ENCODE results near the gene HUNK.

HUNK gene

GRCh38 chr21:31961704-31962103, 88.9 kb downstream of the HUNK start:
- no peak for DNase-seq (ENCODE audit: low read depth)
- H3K4me3 ChIP-seq (ENCODE audit: low read depth, low read length) = no peak overlapping the region
- TF ChIP-seq CTCF (IDR thresholded peaks at IDR 0.05; ENCODE audit: low read depth, low read length, missing control alignments) = no peak
- in situ Hi-C loops (cut with HindIII; ENCODE audit: low sequenced_read_pairs) = no loop called here

GRCh38 chr21:31964692-31965091, 91.9 kb downstream of the HUNK start:
- no peak for DNase-seq (ENCODE audit: low read depth)
- no peak for TF ChIP-seq CTCF (IDR thresholded peaks at IDR 0.05; ENCODE audit: low read depth, low read length, missing control alignments)
- in situ Hi-C loops (cut with HindIII; ENCODE audit: low sequenced_read_pairs) = no loop called here
- no peak overlapping the region for H3K4me3 ChIP-seq (ENCODE audit: low read depth, low read length)

GRCh38 chr21:31967334-31967733, 94.5 kb downstream of the HUNK start:
- DNase-seq (ENCODE audit: low read depth) = no peak
- no peak overlapping the region for H3K4me3 ChIP-seq (ENCODE audit: low read depth, low read length)
- in situ Hi-C loops (cut with HindIII; ENCODE audit: low sequenced_read_pairs) = no loop called here
- TF ChIP-seq CTCF (IDR thresholded peaks at IDR 0.05; ENCODE audit: low read depth, low read length, missing control alignments) = no peak

GRCh38 chr21:31972622-31973021, 99.8 kb downstream of the HUNK start:
- TF ChIP-seq CTCF (IDR thresholded peaks at IDR 0.05; ENCODE audit: low read depth, low read length, missing control alignments) = no peak
- no peak overlapping the region for H3K4me3 ChIP-seq (ENCODE audit: low read depth, low read length)
- DNase-seq (ENCODE audit: low read depth) = no peak
- in situ Hi-C loops (cut with HindIII; ENCODE audit: low sequenced_read_pairs) = no loop called here

GRCh38 chr21:31973402-31973944, 100.7 kb downstream of the HUNK start:
- no peak overlapping the region for H3K4me3 ChIP-seq (ENCODE audit: low read depth, low read length)
- in situ Hi-C loops (cut with HindIII; ENCODE audit: low sequenced_read_pairs) = no loop called here
- no peak for TF ChIP-seq CTCF (IDR thresholded peaks at IDR 0.05; ENCODE audit: low read depth, low read length, missing control alignments)
- no peak for DNase-seq (ENCODE audit: low read depth)

- in situ Hi-C loops (cut with HindIII; ENCODE audit: low sequenced_read_pairs) = no loop called here
- no peak for TF ChIP-seq CTCF (IDR thresholded peaks at IDR 0.05; ENCODE audit: low read depth, low read length, missing control alignments)
- DNase-seq (ENCODE audit: low read depth) = no peak
- no peak overlapping the region for H3K4me3 ChIP-seq (ENCODE audit: low read depth, low read length)
Measured at GRCh38 chr21:31974454-31974985, 101.7 kb downstream of the HUNK start.

Measured in astrocyte of the cerebellum (primary cell).